Hair follicular keratinocyte (primary cell): ENCODE results near the gene USP17L26. TPM values are rescaled to one million over a fixed set of nuclear protein-coding genes. Genes with fewer than 3 reads are reported as not detected.

Experiments
- total RNA-seq: library from RNA; depleted of rRNA; stranded (reverse); fragments of >200 nt; gene quantifications from 2 replicates; pipeline ENCODE4 v1.2.3, GENCODE V29; 2015

USP17L26 gene, protein sequence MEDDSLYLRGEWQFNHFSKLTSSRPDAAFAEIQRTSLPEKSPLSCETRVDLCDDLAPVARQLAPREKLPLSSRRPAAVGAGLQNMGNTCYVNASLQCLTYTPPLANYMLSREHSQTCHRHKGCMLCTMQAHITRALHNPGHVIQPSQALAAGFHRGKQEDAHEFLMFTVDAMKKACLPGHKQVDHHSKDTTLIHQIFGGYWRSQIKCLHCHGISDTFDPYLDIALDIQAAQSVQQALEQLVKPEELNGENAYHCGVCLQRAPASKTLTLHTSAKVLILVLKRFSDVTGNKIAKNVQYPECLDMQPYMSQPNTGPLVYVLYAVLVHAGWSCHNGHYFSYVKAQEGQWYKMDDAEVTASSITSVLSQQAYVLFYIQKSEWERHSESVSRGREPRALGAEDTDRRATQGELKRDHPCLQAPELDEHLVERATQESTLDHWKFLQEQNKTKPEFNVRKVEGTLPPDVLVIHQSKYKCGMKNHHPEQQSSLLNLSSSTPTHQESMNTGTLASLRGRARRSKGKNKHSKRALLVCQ
- total RNA-seq = not detected in 2 replicates

GRCh38 chr4:9334358-9334757 lies at the start of gene USP17L26:
Gene USP17L26 (plus strand): TSS chr4:9334658. CDS start chr4:9334658, 0 bp downstream.

GRCh38 chr4:9324865-9325264 lies 9.6 kb upstream of the USP17L26 start, which contains the start of gene USP17L24:
Gene USP17L24 (plus strand): TSS chr4:9325165. CDS start chr4:9325165, 0 bp downstream.

GRCh38 chr4:9329611-9330010 lies 4.8 kb upstream of the USP17L26 start, which contains the start of gene USP17L25:
Gene USP17L25 (plus strand): TSS chr4:9329911. CDS start chr4:9329911, 0 bp downstream.

DNA sequence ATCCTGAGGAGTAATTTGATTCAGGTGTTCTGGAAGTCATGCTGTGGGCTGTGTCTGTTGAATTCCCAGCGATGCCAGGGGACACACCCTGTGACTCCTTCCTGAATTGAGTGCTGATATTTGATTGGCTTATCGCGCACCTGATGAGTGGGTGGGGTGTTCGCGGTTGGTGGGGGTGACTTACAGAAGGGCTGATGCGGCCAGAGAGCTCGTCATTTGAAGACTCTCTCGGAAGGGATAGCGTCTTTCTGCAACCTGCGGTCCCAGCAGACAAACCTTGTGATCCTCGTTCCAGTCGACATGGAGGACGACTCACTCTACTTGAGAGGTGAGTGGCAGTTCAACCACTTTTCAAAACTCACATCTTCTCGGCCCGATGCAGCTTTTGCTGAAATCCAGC lies 4.6 kb downstream of the USP17L26 start, which contains the start of gene USP17L5:
TSS of gene USP17L5 (plus strand) at position 301 of the 400 bp plus-strand sequence. CDS start at position 301, 0 bp downstream.

DNA sequence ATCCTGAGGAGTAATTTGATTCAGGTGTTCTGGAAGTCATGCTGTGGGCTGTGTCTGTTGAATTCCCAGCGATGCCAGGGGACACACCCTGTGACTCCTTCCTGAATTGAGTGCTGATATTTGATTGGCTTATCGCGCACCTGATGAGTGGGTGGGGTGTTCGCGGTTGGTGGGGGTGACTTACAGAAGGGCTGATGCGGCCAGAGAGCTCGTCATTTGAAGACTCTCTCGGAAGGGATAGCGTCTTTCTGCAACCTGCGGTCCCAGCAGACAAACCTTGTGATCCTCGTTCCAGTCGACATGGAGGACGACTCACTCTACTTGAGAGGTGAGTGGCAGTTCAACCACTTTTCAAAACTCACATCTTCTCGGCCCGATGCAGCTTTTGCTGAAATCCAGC lies 9.4 kb downstream of the USP17L26 start, which contains the start of gene USP17L27:
TSS of gene USP17L27 (plus strand) at position 301 of the 400 bp plus-strand sequence. CDS start at position 301, 0 bp downstream.

DNA sequence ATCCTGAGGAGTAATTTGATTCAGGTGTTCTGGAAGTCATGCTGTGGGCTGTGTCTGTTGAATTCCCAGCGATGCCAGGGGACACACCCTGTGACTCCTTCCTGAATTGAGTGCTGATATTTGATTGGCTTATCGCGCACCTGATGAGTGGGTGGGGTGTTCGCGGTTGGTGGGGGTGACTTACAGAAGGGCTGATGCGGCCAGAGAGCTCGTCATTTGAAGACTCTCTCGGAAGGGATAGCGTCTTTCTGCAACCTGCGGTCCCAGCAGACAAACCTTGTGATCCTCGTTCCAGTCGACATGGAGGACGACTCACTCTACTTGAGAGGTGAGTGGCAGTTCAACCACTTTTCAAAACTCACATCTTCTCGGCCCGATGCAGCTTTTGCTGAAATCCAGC lies 14.1 kb downstream of the USP17L26 start, which contains the start of gene USP17L28:
TSS of gene USP17L28 (plus strand) at position 301 of the 400 bp plus-strand sequence. CDS start at position 301, 0 bp downstream.

GRCh38 chr4:9353338-9353737 lies 18.9 kb downstream of the USP17L26 start, which contains the start of gene USP17L29:
Gene USP17L29 (plus strand): TSS chr4:9353638. CDS start chr4:9353638, 0 bp downstream.

GRCh38 chr4:9362829-9363228 lies 28.4 kb downstream of the USP17L26 start, which contains the start of gene USP17L30:
Gene USP17L30 (plus strand): TSS chr4:9363129. CDS start chr4:9363129, 0 bp downstream.

Other genes starting within 250 kb of the USP17L26 start
- gene FAM90A26, start 164.2 kb upstream of the USP17L26 start, total RNA-seq = not detected in 2 replicates
- not detected in 2 replicates for gene USP17L10, start 124.0 kb upstream of the USP17L26 start, total RNA-seq
- not detected in 2 replicates for gene USP17L11, start 119.3 kb upstream of the USP17L26 start, total RNA-seq
- gene USP17L12, start 114.5 kb upstream of the USP17L26 start, total RNA-seq = not detected in 2 replicates
- gene USP17L13, start 109.8 kb upstream of the USP17L26 start, total RNA-seq = not detected in 2 replicates
- not detected in 2 replicates for gene USP17L15, start 100.3 kb upstream of the USP17L26 start, total RNA-seq
- not detected in 2 replicates for gene USP17L17, start 90.8 kb upstream of the USP17L26 start, total RNA-seq
- not detected in 2 replicates for gene USP17L18, start 86.0 kb upstream of the USP17L26 start, total RNA-seq
- gene USP17L19, start 81.3 kb upstream of the USP17L26 start, total RNA-seq = not detected in 2 replicates
- gene USP17L20, start 76.5 kb upstream of the USP17L26 start, total RNA-seq = not detected in 2 replicates
- not detected in 2 replicates for gene USP17L21, start 71.8 kb upstream of the USP17L26 start, total RNA-seq
- gene USP17L22, start 67.0 kb upstream of the USP17L26 start, total RNA-seq = not detected in 2 replicates
- not detected in 2 replicates for gene USP17L24, start 9.5 kb upstream of the USP17L26 start, total RNA-seq
- not detected in 2 replicates for gene USP17L25, start 4.7 kb upstream of the USP17L26 start, total RNA-seq
- not detected in 2 replicates for gene USP17L5, start 4.7 kb downstream of the USP17L26 start, total RNA-seq
- not detected in 2 replicates for gene USP17L27, start 9.5 kb downstream of the USP17L26 start, total RNA-seq
- not detected in 2 replicates for gene USP17L28, start 14.2 kb downstream of the USP17L26 start, total RNA-seq
- not detected in 2 replicates for gene USP17L29, start 19.0 kb downstream of the USP17L26 start, total RNA-seq
- gene USP17L30, start 28.5 kb downstream of the USP17L26 start, total RNA-seq = not detected in 2 replicates
- gene DEFB131A, start 109.8 kb downstream of the USP17L26 start, total RNA-seq = not detected in 2 replicates